ENCODE measurements around the gene ACSM2A.
"Not testable (repeated sequence)": the region's sequence is repeated elsewhere in the genome, so short reads cannot be mapped to it uniquely, and the experiment has no call there.

Gene ACSM2A

GRCh38 chr16:20424129-20424866 is 27.0 kb upstream of the ACSM2A start:
- H3K4me3 ChIP-seq (replicated peaks in 1 of 2; ENCODE audit: low read depth in 2 of 2, low read length in 2 of 2) = no peak overlapping the region
- TF ChIP-seq CTCF (IDR thresholded peaks at IDR 0.05; ENCODE audit: low read depth, low read length) = no peak
- no peak for DNase-seq (ENCODE audit: low read depth in 2 of 2)

DNA sequence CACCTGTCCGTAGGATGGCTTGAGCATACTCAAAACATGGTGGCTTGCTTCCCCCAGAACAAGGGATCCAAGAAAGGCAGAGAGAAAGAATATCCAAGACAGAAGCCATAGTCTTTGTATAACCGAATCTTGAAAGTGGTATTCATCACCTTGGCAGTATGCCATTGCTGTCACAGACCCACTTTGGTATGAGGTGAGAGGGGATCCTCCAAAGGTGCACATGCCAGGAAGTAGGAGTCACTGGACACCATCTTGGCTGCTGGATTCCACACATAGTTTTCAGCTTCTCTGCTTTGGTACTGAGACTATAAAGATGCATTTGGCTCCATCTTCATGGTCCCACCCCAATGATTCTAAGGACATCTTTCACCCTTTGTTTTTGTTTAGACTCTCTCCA is 23.9 kb upstream of the ACSM2A start:
- not testable (repeated sequence) for DNase-seq (ENCODE audit: low read depth in 2 of 2); H3K4me3 ChIP-seq (replicated peaks in 1 of 2; ENCODE audit: low read depth in 2 of 2, low read length in 2 of 2)

DNA sequence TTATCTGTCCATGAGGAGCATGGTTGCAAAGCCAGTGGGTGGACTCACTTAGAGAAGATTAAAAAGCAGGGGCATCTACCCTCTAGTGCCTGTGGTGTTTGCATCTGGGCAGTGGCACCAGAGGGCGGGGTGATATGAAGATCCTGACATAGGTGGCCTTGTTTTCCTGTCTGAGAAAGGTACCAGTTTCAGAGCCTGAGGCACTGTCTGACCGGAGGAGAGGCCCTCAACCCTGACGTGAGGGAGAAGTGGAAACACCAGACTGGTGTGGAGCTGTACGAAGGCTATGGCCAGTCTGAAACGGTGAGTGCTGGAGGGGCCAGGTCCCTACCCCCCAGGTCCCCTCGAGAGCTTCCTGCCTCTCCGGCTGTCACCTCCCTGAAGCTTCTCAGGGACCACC is 21.8 kb upstream of the ACSM2A start:
- not testable (repeated sequence) for DNase-seq (ENCODE audit: low read depth in 2 of 2); H3K4me3 ChIP-seq (replicated peaks in 1 of 2; ENCODE audit: low read depth in 2 of 2, low read length in 2 of 2)

GRCh38 chr16:20430480-20430879 is 20.8 kb upstream of the ACSM2A start:
- H3K4me3 ChIP-seq (replicated peaks in 1 of 2; ENCODE audit: low read depth in 2 of 2, low read length in 2 of 2); DNase-seq (ENCODE audit: low read depth in 2 of 2): not testable (repeated sequence)

- no peak for DNase-seq (ENCODE audit: low read depth in 2 of 2)
- no peak for TF ChIP-seq CTCF (IDR thresholded peaks at IDR 0.05; ENCODE audit: low read depth, low read length)
- no peak overlapping the region for H3K4me3 ChIP-seq (replicated peaks in 1 of 2; ENCODE audit: low read depth in 2 of 2, low read length in 2 of 2)
Observed at GRCh38 chr16:20430948-20431347, 20.4 kb upstream of the ACSM2A start.

- not testable (repeated sequence) for H3K4me3 ChIP-seq (replicated peaks in 1 of 2; ENCODE audit: low read depth in 2 of 2, low read length in 2 of 2); DNase-seq (ENCODE audit: low read depth in 2 of 2)
Observed at GRCh38 chr16:20438950-20439349, 12.4 kb upstream of the ACSM2A start.

GRCh38 chr16:20439820-20440231 is 11.5 kb upstream of the ACSM2A start:
- not testable (repeated sequence) for H3K4me3 ChIP-seq (replicated peaks in 1 of 2; ENCODE audit: low read depth in 2 of 2, low read length in 2 of 2)
- peak in 1 of 2 donors; percentile 66 for DNase-seq (ENCODE audit: low read depth in 2 of 2)

DNA sequence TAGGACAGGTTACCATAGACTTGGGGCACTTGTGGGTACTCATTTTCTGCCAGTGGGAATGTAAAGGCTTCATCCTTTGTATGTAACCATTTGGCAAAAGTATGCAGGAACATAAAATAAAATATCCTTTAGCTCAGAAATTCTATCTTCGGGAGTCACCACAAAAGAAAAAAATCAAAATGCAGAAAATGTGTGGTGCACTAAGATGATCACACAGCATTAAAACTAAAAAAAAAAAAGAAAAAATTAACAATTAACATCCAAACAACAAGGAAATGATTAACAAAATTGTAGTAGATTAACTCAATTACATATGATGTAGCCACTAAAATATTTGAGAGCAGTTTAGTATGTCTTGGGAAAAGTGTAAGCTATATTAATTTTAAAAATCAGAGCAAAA is 10.6 kb upstream of the ACSM2A start:
- not testable (repeated sequence) for H3K4me3 ChIP-seq (replicated peaks in 1 of 2; ENCODE audit: low read depth in 2 of 2, low read length in 2 of 2); DNase-seq (ENCODE audit: low read depth in 2 of 2)

DNA sequence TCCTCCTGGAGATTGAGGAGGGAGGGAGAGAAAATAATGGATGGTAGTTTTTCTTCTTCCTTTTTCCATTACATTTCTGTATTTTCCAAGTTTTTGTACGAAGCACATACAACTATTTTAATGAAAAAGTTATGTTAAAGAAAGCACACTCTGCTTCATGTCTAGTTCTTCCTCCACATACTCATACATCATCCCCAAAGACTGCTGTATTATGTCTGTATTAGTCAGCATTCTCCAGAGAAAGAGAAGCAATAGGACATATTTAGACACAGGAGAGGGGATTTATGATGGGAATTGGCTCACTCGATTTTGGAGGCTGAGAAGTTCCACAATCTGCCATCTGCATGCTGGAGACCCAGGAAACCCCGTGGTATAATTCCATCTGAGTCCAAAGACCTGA is 10.1 kb upstream of the ACSM2A start:
- H3K4me3 ChIP-seq (replicated peaks in 1 of 2; ENCODE audit: low read depth in 2 of 2, low read length in 2 of 2) = no peak overlapping the region
- no peak for TF ChIP-seq CTCF (IDR thresholded peaks at IDR 0.05; ENCODE audit: low read depth, low read length)
- no peak for DNase-seq (ENCODE audit: low read depth in 2 of 2)

GRCh38 chr16:20441859-20442258 is 9.5 kb upstream of the ACSM2A start:
- not testable (repeated sequence) for H3K4me3 ChIP-seq (replicated peaks in 1 of 2; ENCODE audit: low read depth in 2 of 2, low read length in 2 of 2); DNase-seq (ENCODE audit: low read depth in 2 of 2)

DNA sequence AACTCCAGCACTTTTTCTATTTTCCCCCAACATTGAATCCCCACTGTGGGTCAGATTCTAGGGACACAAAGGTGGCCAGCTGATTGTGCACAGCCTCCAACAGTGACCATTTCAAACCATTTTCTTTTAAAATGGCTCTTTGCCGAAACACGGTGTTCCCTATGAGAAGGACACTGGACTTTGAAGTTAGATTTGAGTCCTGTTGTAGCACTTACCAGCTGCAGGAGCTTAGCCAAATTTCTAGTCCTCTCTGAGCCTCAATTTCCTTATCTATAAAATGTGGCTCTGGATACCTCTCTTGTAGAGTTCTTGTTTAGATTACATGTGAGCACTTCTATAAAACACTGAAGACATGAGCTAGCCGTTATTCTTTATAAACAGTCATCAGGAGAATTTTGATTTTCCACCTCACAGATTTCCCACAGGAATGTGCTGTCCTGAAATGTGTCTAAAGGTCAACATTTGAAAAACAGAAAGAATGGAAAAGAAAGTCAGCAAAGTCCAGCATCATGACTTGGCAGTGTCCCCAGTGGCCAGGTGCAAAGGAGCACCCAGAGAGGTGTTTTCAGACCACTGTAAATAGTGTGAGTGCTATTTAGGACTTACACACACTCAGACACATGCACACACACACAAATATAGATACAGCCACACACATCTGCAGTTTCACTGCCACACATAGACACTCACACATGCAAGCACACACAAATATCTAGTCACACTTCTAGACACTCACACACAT is 4.5 kb upstream of the ACSM2A start:
- not testable (repeated sequence) for DNase-seq (ENCODE audit: low read depth in 2 of 2); H3K4me3 ChIP-seq (replicated peaks in 1 of 2; ENCODE audit: low read depth in 2 of 2, low read length in 2 of 2)

- not testable (repeated sequence) for DNase-seq (ENCODE audit: low read depth in 2 of 2); H3K4me3 ChIP-seq (replicated peaks in 1 of 2; ENCODE audit: low read depth in 2 of 2, low read length in 2 of 2)
Observed at GRCh38 chr16:20453633-20454032, 2.3 kb downstream of the ACSM2A start.

GRCh38 chr16:20459227-20459626 is 7.9 kb downstream of the ACSM2A start:
- DNase-seq (ENCODE audit: low read depth in 2 of 2) = not testable (repeated sequence)

DNA sequence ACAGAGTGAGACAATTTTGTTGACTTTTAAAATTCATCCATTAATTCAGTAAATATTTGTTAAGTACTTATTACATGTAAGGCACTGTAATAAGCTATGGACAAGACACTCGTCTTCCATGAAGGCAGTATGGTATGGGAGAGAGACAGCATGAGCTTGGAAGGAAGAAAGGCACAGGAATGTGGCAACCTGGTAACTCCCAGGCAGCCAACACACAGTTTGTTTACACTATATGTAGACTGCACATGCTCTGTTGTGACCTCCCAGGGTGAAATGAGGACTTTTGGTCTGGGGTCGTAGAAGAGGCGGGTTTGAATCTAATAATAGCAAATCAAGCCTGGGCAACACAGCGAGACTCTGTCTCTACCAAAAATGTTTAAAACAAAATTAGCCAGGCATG is 9.0 kb downstream of the ACSM2A start:
- DNase-seq (ENCODE audit: low read depth in 2 of 2); H3K4me3 ChIP-seq (replicated peaks in 1 of 2; ENCODE audit: low read depth in 2 of 2, low read length in 2 of 2): not testable (repeated sequence)

More at GRCh38 chr16:20459227-20459626, 7.9 kb downstream of the ACSM2A start:
- not testable (repeated sequence) for H3K4me3 ChIP-seq (replicated peaks in 1 of 2; ENCODE audit: low read depth in 2 of 2, low read length in 2 of 2)

- DNase-seq (ENCODE audit: low read depth in 2 of 2); H3K4me3 ChIP-seq (replicated peaks in 1 of 2; ENCODE audit: low read depth in 2 of 2, low read length in 2 of 2): not testable (repeated sequence)
Observed at GRCh38 chr16:20468954-20469353, 17.6 kb downstream of the ACSM2A start.
